Tibial artery (tissue), 4 donors: ENCODE data around the gene PPP1R3F.

Experiments
- DNase-seq, 2 donors: peaks; one replicate each; pipeline ENCODE4 v3.0.0-alpha.2; 2019
- H3K27ac ChIP-seq, 2 donors: fragments of 200-600 bp; sonication (generic) in 1 of 2; 1 replicate in 1 of 2; 2 replicates in 1 of 2; pipeline ENCODE4 v1.5.1; 2018 to 2019; ENCODE audit warnings: mild to moderate bottlenecking in 1 of 2
- H3K27me3 ChIP-seq, 2 donors: fragments of 200-600 bp; sonication (generic) in 1 of 2; one replicate each; pipeline versions ENCODE4 v1.5.1 to v1.6.0; 2016 to 2019
- H3K36me3 ChIP-seq, 3 donors: fragments of 200-600 bp; sonication (generic) in 2 of 3; one replicate each; pipeline ENCODE4 v1.5.1; 2016 to 2019; ENCODE audit warnings: mild to moderate bottlenecking in 2 of 3
- H3K4me1 ChIP-seq, 4 donors: fragments of 200-600 bp; sonication (generic) in 2 of 4; 1 replicate in 3 of 4; 2 replicates in 1 of 4; pipeline ENCODE4 v1.5.1; 2016 to 2019
- H3K4me3 ChIP-seq, 2 donors: fragments of 200-600 bp; sonication (generic) in 1 of 2; 1 replicate in 1 of 2; 2 replicates in 1 of 2; pipeline ENCODE4 v1.5.1; 2018 to 2019; ENCODE audit warnings: mild to moderate bottlenecking in 2 of 2
- H3K9me3 ChIP-seq, 3 donors: fragments of 200-600 bp; sonication (generic) in 1 of 3; one replicate each; pipeline ENCODE4 v1.5.1; 2016 to 2019
- intact Hi-C: fragments of 100-400 bp; cut with DNase I; formaldehyde crosslinking; loops from one replicate; pipeline ENCODE4 v1.15.0; 2023; ENCODE audit warnings: low total_unique reads
- TF ChIP-seq, protein P1 (sequence below), 2 experiments: fragments of 200-600 bp in 1 of 2; fragments of 450-650 bp in 1 of 2; IDR thresholded peaks; one replicate each; pipeline ENCODE4 v1.5.1; 2017 to 2019; ENCODE audit warnings: antibody characterized with exemption in 2 of 2, mild to moderate bottlenecking in 1 of 2, moderate library complexity in 1 of 2

Gene PPP1R3F

GRCh38 chrX:49284212-49284611, 14.6 kb downstream of the PPP1R3F start:
- no peaks in the 10 kb centered on the region for H3K9me3 ChIP-seq
- DNase-seq = no peak
- H3K27me3 ChIP-seq = no peaks in the 10 kb centered on the region
- intact Hi-C loops = no loop called here
- TF ChIP-seq, protein P1, sequence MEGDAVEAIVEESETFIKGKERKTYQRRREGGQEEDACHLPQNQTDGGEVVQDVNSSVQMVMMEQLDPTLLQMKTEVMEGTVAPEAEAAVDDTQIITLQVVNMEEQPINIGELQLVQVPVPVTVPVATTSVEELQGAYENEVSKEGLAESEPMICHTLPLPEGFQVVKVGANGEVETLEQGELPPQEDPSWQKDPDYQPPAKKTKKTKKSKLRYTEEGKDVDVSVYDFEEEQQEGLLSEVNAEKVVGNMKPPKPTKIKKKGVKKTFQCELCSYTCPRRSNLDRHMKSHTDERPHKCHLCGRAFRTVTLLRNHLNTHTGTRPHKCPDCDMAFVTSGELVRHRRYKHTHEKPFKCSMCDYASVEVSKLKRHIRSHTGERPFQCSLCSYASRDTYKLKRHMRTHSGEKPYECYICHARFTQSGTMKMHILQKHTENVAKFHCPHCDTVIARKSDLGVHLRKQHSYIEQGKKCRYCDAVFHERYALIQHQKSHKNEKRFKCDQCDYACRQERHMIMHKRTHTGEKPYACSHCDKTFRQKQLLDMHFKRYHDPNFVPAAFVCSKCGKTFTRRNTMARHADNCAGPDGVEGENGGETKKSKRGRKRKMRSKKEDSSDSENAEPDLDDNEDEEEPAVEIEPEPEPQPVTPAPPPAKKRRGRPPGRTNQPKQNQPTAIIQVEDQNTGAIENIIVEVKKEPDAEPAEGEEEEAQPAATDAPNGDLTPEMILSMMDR (IDR thresholded peaks at IDR 0.05) = no peak
- H3K4me1 ChIP-seq = no peaks in the 10 kb centered on the region
- peaks cover 0 to 8% (median 4%) of the 10 kb centered on the region in 3 donors for H3K36me3 ChIP-seq
- no peak overlapping the region for H3K4me3 ChIP-seq
- H3K27ac ChIP-seq = no peak overlapping the region

DNA sequence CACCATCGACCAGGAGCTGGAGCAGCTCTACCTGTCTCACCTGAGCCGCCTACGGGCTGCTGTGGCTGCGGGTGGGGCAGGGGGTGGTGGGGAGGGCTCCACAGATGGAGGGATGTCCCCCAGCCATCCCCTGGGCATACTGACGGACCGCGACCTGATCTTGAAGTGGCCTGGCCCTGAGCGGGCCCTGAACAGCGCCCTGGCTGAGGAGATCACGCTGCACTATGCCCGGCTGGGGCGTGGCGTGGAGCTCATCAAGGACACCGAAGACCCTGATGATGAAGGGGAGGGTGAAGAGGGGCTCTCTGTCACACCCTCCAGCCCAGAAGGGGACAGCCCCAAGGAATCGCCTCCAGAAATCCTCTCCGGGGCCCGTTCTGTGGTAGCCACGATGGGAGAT, 16.5 kb downstream of the PPP1R3F start:
- Histone ChIP-seq H3K27ac (no peak overlapping the region), H3K9me3 (no peaks in the 10 kb centered on the region), H3K36me3 (peaks cover 0 to 8% (median 4%) of the 10 kb centered on the region in 3 donors), H3K4me1 (no peaks in the 10 kb centered on the region), H3K27me3 (no peaks in the 10 kb centered on the region), H3K4me3 (no peak overlapping the region)
- DNase-seq = no peak
- intact Hi-C loops = no loop called here
- TF ChIP-seq, protein P1 (IDR thresholded peaks at IDR 0.05) = no peak

DNA sequence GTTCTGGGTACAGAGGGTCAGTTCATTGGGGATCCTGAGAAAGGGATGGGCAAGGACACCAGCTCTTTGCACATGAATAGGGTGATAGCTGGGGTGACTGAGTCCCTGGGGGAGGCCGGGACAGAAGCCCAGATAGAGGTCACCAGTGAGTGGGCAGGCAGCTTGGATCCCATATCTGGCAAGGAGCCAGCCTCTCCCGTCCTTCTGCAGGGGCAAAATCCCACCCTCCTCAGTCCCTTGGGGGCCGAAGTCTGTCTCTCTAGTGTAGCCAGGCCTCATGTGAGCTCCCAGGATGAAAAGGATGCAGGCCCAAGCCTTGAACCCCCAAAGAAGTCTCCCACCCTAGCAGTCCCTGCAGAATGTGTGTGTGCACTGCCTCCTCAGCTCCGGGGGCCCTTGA, 17.0 kb downstream of the PPP1R3F start:
- H3K27me3 ChIP-seq = no peaks in the 10 kb centered on the region
- DNase-seq = no peak
- H3K4me1 ChIP-seq = no peaks in the 10 kb centered on the region
- peaks cover 0 to 8% (median 4%) of the 10 kb centered on the region in 3 donors for H3K36me3 ChIP-seq
- no peak overlapping the region for H3K4me3 ChIP-seq
- H3K27ac ChIP-seq = no peak overlapping the region
- intact Hi-C loops = no loop called here
- H3K9me3 ChIP-seq = no peaks in the 10 kb centered on the region
- TF ChIP-seq, protein P1 (IDR thresholded peaks at IDR 0.05) = no peak

DNA sequence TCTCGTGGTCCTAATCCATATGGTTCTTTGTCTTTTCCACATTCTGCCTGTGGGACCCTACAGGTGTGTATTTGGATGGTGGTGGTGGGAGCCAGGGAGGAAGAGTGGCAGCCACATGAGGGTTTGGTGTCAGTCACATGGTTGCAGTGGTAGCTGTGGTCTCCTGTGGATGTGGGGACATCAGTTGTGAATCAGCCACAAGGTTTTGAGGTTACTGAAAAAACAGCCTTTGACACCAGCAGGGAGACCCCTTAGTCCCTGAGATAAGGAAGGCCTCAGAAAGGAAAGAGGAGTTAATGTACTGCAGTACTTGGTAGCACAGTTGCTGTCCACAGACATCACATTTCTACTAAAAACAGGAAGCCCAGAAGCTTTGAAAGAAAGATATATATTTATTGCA, 18.1 kb downstream of the PPP1R3F start:
- no peaks in the 10 kb centered on the region for H3K27me3 ChIP-seq
- no peaks in the 10 kb centered on the region for H3K9me3 ChIP-seq
- intact Hi-C loops = no loop called here
- no peaks in the 10 kb centered on the region for H3K4me1 ChIP-seq
- no peak overlapping the region for H3K4me3 ChIP-seq
- TF ChIP-seq, protein P1 (IDR thresholded peaks at IDR 0.05) = no peak
- peaks cover 0 to 8% (median 4%) of the 10 kb centered on the region in 3 donors for H3K36me3 ChIP-seq
- H3K27ac ChIP-seq = no peak overlapping the region
- DNase-seq = no peak

GRCh38 chrX:49290215-49290614, 20.6 kb downstream of the PPP1R3F start:
- peaks cover 0 to 8% (median 4%) of the 10 kb centered on the region in 3 donors for H3K36me3 ChIP-seq
- no peaks in the 10 kb centered on the region for H3K4me1 ChIP-seq
- H3K4me3 ChIP-seq = no peak overlapping the region
- H3K27ac ChIP-seq = no peak overlapping the region
- H3K27me3 ChIP-seq = no peaks in the 10 kb centered on the region
- intact Hi-C loops = no loop called here
- DNase-seq = no peak
- no peaks in the 10 kb centered on the region for H3K9me3 ChIP-seq
- TF ChIP-seq, protein P1 (IDR thresholded peaks at IDR 0.05) = no peak
